ENCODE measurements around the gene NXPE3. TPM values are rescaled to one million over a fixed set of nuclear protein-coding genes. Genes with fewer than 3 reads are reported as not detected.

The NXPE3 gene
- total RNA-seq, 1 experiment from 2014 or later = 37.6 TPM

- no peak for DNase-seq (ENCODE audit: low spot score)
- H3K4me1 ChIP-seq (ENCODE audit: insufficient read depth, low read length, poor library complexity, severe bottlenecking) = peaks cover 18% of the 10 kb centered on the region
- CTCF ChIA-PET = no interaction called here
- no peak overlapping the region for H3K4me3 ChIP-seq (ENCODE audit: low read depth, low read length, poor library complexity, severe bottlenecking)
- intact Hi-C loops (cut with micrococcal nuclease; ENCODE audit: unreplicated experiment) = no loop called here
- H3K27ac ChIP-seq (ENCODE audit: low read depth, low read length, poor library complexity, severe bottlenecking) = no peak overlapping the region
- no peaks in the 10 kb centered on the region for H3K9me3 ChIP-seq (ENCODE audit: low read depth, low read length, poor library complexity, severe bottlenecking)
- TF ChIP-seq CTCF (conservative IDR thresholded peaks at IDR 0.05; ENCODE audit: low read depth, low read length) (no peak), EZH2 (IDR thresholded peaks at IDR 0.05; ENCODE audit: borderline replicate concordance, low read depth, low read length, poor library complexity, severe bottlenecking) (no peak)
- POLR2A ChIA-PET (ENCODE audit: low non-redundant PET) = interaction anchor here (0.6 kb wide), 2 partner anchors 29 to 39 kb away, joined by 3 to 7 read pairs; no protein-coding TSS in a partner anchor
- no peaks in the 10 kb centered on the region for H3K27me3 ChIP-seq (replicated peaks; ENCODE audit: insufficient read depth, low read depth, low read length, poor library complexity)
- no TSS peak for BruUV-seq (replicated peaks)
- peaks cover 62% of the 10 kb centered on the region for H3K36me3 ChIP-seq (ENCODE audit: insufficient read depth, low read length, poor library complexity, severe bottlenecking)
Measured at GRCh38 chr3:101852983-101853840, 74.2 kb downstream of the NXPE3 start.

- no peaks in the 10 kb centered on the region for H3K27me3 ChIP-seq (replicated peaks; ENCODE audit: insufficient read depth, low read depth, low read length, poor library complexity)
- intact Hi-C loops (cut with micrococcal nuclease; ENCODE audit: unreplicated experiment) = no loop called here
- H3K27ac ChIP-seq (ENCODE audit: low read depth, low read length, poor library complexity, severe bottlenecking) = no peak overlapping the region
- ChIA-PET POLR2A (ENCODE audit: low non-redundant PET) (interaction anchor here (0.6 kb wide), 1 partner anchor 40 kb away, joined by 7 read pairs; no protein-coding TSS in a partner anchor), CTCF (no interaction called here)
- DNase-seq (ENCODE audit: low spot score) = no peak
- H3K4me1 ChIP-seq (ENCODE audit: insufficient read depth, low read length, poor library complexity, severe bottlenecking) = peaks cover 13% of the 10 kb centered on the region
- TF ChIP-seq EZH2 (IDR thresholded peaks at IDR 0.05; ENCODE audit: borderline replicate concordance, low read depth, low read length, poor library complexity, severe bottlenecking) (no peak), CTCF (conservative IDR thresholded peaks at IDR 0.05; ENCODE audit: low read depth, low read length) (no peak)
- H3K9me3 ChIP-seq (ENCODE audit: low read depth, low read length, poor library complexity, severe bottlenecking) = no peaks in the 10 kb centered on the region
- peaks cover 70% of the 10 kb centered on the region for H3K36me3 ChIP-seq (ENCODE audit: insufficient read depth, low read length, poor library complexity, severe bottlenecking)
- BruUV-seq (replicated peaks) = no TSS peak
- no peak overlapping the region for H3K4me3 ChIP-seq (ENCODE audit: low read depth, low read length, poor library complexity, severe bottlenecking)
Measured at GRCh38 chr3:101853982-101854381, 75.0 kb downstream of the NXPE3 start.

- no peak for DNase-seq (ENCODE audit: low spot score)
- H3K27me3 ChIP-seq (replicated peaks; ENCODE audit: insufficient read depth, low read depth, low read length, poor library complexity) = no peaks in the 10 kb centered on the region
- CTCF ChIA-PET = no interaction called here
- BruUV-seq (replicated peaks) = no TSS peak
- H3K36me3 ChIP-seq (ENCODE audit: insufficient read depth, low read length, poor library complexity, severe bottlenecking) = peaks cover 78% of the 10 kb centered on the region
- no peak overlapping the region for H3K27ac ChIP-seq (ENCODE audit: low read depth, low read length, poor library complexity, severe bottlenecking)
- peaks cover 13% of the 10 kb centered on the region for H3K4me1 ChIP-seq (ENCODE audit: insufficient read depth, low read length, poor library complexity, severe bottlenecking)
- TF ChIP-seq EZH2 (IDR thresholded peaks at IDR 0.05; ENCODE audit: borderline replicate concordance, low read depth, low read length, poor library complexity, severe bottlenecking) (no peak), CTCF (conservative IDR thresholded peaks at IDR 0.05; ENCODE audit: low read depth, low read length) (no peak)
- no peaks in the 10 kb centered on the region for H3K9me3 ChIP-seq (ENCODE audit: low read depth, low read length, poor library complexity, severe bottlenecking)
- no peak overlapping the region for H3K4me3 ChIP-seq (ENCODE audit: low read depth, low read length, poor library complexity, severe bottlenecking)
- intact Hi-C loops (cut with micrococcal nuclease; ENCODE audit: unreplicated experiment) = no loop called here
- POLR2A ChIA-PET (ENCODE audit: low non-redundant PET) = no interaction called here
Measured at GRCh38 chr3:101854608-101855304, 75.7 kb downstream of the NXPE3 start.

Measured in A673 (cell line).